ENCODE measurements around the gene TM9SF2.

GRCh38 chr13:99525967-99526366 is 24.7 kb downstream of the TM9SF2 start:
- TF ChIP-seq POLR2A (IDR thresholded peaks at IDR 0.05) (no peak), CTCF (IDR thresholded peaks at IDR 0.05) (no peak)

Data from Peyer's patch (tissue), 4 donors.